Measurements from ENCODE around the gene MAD1L1. TPM values are rescaled to one million over a fixed set of nuclear protein-coding genes. Genes with fewer than 3 reads are reported as not detected.
A peak's percentile ranks its signal among the peaks of the same experiment; 100 is the strongest.

MAD1L1 gene
- total RNA-seq, 1 donor from 2014 or later: 57.4 TPM

DNA sequence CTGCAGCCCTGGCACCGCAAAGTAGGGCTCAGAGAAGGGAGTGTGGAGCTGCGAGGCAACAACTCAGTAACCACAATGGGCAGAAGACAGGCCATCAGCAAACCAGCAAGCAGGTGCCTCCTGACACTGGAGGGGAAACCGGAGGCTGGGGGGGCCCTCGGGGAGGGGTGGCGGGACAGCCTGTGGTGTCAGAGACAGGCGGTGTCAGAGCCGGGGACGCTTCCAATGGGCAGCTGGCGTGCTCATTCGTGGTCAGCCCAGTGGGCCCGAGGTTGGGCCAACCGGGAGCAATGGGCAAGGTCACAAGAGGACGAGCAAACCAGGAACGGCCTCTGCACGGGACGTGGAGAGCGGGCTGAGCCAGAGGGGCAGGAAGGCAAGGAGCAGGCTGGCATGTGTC lies 158.1 kb downstream of the MAD1L1 start:
- no peak for FAIRE-seq
- Histone ChIP-seq H3K36me3 (ENCODE audit: control insufficient read depth, insufficient read depth, low read length) (peaks cover 1% of the 10 kb centered on the region), H3K4me3 (ENCODE audit: low read depth, low read length) (no peak overlapping the region), H3K27me3 (ENCODE audit: control insufficient read depth, insufficient read depth, low read length) (no peaks in the 10 kb centered on the region)
- TF ChIP-seq, protein P1, sequence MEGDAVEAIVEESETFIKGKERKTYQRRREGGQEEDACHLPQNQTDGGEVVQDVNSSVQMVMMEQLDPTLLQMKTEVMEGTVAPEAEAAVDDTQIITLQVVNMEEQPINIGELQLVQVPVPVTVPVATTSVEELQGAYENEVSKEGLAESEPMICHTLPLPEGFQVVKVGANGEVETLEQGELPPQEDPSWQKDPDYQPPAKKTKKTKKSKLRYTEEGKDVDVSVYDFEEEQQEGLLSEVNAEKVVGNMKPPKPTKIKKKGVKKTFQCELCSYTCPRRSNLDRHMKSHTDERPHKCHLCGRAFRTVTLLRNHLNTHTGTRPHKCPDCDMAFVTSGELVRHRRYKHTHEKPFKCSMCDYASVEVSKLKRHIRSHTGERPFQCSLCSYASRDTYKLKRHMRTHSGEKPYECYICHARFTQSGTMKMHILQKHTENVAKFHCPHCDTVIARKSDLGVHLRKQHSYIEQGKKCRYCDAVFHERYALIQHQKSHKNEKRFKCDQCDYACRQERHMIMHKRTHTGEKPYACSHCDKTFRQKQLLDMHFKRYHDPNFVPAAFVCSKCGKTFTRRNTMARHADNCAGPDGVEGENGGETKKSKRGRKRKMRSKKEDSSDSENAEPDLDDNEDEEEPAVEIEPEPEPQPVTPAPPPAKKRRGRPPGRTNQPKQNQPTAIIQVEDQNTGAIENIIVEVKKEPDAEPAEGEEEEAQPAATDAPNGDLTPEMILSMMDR (IDR thresholded peaks at IDR 0.05; ENCODE audit: insufficient read depth, low read length, severe bottlenecking): no peak
- DNase-seq (ENCODE audit: low read depth): no peak

- DNase-seq (ENCODE audit: low read depth) (no peak), FAIRE-seq (no peak)
- H3K4me3 ChIP-seq (ENCODE audit: low read depth, low read length): no peak overlapping the region
- H3K36me3 ChIP-seq (ENCODE audit: control insufficient read depth, insufficient read depth, low read length): peaks cover 6% of the 10 kb centered on the region
- no peaks in the 10 kb centered on the region for H3K27me3 ChIP-seq (ENCODE audit: control insufficient read depth, insufficient read depth, low read length)
- TF ChIP-seq, protein P1 (IDR thresholded peaks at IDR 0.05; ENCODE audit: insufficient read depth, low read length, severe bottlenecking): no peak
Observed at GRCh38 chr7:2072798-2073197, 159.9 kb downstream of the MAD1L1 start.

GRCh38 chr7:2072042-2072441 lies 160.7 kb downstream of the MAD1L1 start:
- Histone ChIP-seq H3K27me3 (ENCODE audit: control insufficient read depth, insufficient read depth, low read length) (no peaks in the 10 kb centered on the region), H3K36me3 (ENCODE audit: control insufficient read depth, insufficient read depth, low read length) (peaks cover 6% of the 10 kb centered on the region), H3K4me3 (ENCODE audit: low read depth, low read length) (no peak overlapping the region)
- DNase-seq (ENCODE audit: low read depth) (no peak), FAIRE-seq (no peak)
- TF ChIP-seq, protein P1 (IDR thresholded peaks at IDR 0.05; ENCODE audit: insufficient read depth, low read length, severe bottlenecking): no peak

- H3K4me3 ChIP-seq (ENCODE audit: low read depth, low read length): no peak overlapping the region
- TF ChIP-seq, protein P1 (IDR thresholded peaks at IDR 0.05; ENCODE audit: insufficient read depth, low read length, severe bottlenecking): no peak
- no peaks in the 10 kb centered on the region for H3K27me3 ChIP-seq (ENCODE audit: control insufficient read depth, insufficient read depth, low read length)
- peaks cover 4% of the 10 kb centered on the region for H3K36me3 ChIP-seq (ENCODE audit: control insufficient read depth, insufficient read depth, low read length)
- no peak for FAIRE-seq
- no peak for DNase-seq (ENCODE audit: low read depth)
Observed at GRCh38 chr7:2071133-2071832, 161.5 kb downstream of the MAD1L1 start.

DNA sequence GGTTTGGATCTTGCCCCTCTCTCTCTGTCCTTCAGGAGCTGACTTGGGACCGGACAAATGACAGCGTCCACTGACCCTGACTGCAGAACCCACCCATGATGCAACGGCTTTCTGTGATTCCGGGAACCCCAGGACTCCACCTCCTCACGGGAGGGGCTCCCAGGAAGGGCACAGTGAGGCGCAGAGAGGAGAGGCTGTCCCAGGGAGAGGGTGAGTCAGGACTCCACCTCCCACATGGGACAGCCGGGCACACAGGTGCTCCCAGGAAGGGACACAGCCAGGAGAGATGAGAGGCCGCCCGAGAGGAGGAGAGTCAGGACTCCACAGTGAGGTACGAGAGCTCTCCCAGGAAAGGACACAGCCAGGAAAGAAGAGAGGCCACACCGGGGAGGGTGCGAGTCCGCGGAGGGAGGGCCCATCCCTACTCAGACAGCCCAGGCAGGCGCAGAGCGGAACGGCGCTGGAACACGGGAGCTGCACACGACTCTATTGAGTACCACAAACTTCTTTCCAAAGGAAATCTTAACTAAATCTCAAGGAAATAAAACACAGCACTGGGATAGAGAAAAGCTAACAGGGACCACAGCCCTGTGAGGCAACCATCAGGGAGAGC lies 162.5 kb downstream of the MAD1L1 start:
- H3K36me3 ChIP-seq (ENCODE audit: control insufficient read depth, insufficient read depth, low read length): peaks cover 8% of the 10 kb centered on the region
- FAIRE-seq: peak; percentile 28
- no peak overlapping the region for H3K4me3 ChIP-seq (ENCODE audit: low read depth, low read length)

More for the DNA sequence above, 162.5 kb downstream of the MAD1L1 start:
- no peak for DNase-seq (ENCODE audit: low read depth)
- H3K27me3 ChIP-seq (ENCODE audit: control insufficient read depth, insufficient read depth, low read length): no peaks in the 10 kb centered on the region
- TF ChIP-seq, protein P1 (IDR thresholded peaks at IDR 0.05; ENCODE audit: insufficient read depth, low read length, severe bottlenecking): no peak

All from bronchial epithelial cell (primary cell).